Measurements from ENCODE around the gene FOXL1. TPM values are rescaled to one million over a fixed set of nuclear protein-coding genes. Genes with fewer than 3 reads are reported as not detected.

Gene FOXL1
- total and polyA plus RNA-seq, 12 donors: 0.40 to 1.9 (median 0.84) TPM

GRCh38 chr16:86597126-86597879, 19.0 kb downstream of the FOXL1 start:
- no peak overlapping the region for H3K4me3 ChIP-seq
- H3K27me3 ChIP-seq: peaks cover 0 to 52% (median 41%) of the 10 kb centered on the region in 7 donors

GRCh38 chr16:86597880-86598606, 19.7 kb downstream of the FOXL1 start:
- TF ChIP-seq CTCF (IDR thresholded peaks at IDR 0.05): no peak
- no peaks in the 10 kb centered on the region for H3K9me3 ChIP-seq
- peaks cover 0 to 49% (median 33%) of the 10 kb centered on the region in 7 donors for H3K27me3 ChIP-seq
- H3K27ac ChIP-seq: no peak overlapping the region
- no peaks in the 10 kb centered on the region for H3K36me3 ChIP-seq
- no peaks in the 10 kb centered on the region for H3K4me1 ChIP-seq
- WGBS, 2 donors: 70 to 77% methylated on average over 7 of the region's 7 CpGs
- no peak for ATAC-seq
- no peak for DNase-seq
- no peak overlapping the region for H3K4me3 ChIP-seq
- intact Hi-C loops (cut with DNase I): no loop called here

More at GRCh38 chr16:86597126-86597879, 19.0 kb downstream of the FOXL1 start:
- no peak for TF ChIP-seq CTCF (IDR thresholded peaks at IDR 0.05)
- no peaks in the 10 kb centered on the region for H3K9me3 ChIP-seq
- no peak overlapping the region for H3K27ac ChIP-seq
- 75 to 78% methylated on average over 18 of the region's 18 CpGs for WGBS, 2 donors
- DNase-seq (no peak), ATAC-seq (no peak)
- no peaks in the 10 kb centered on the region for H3K4me1 ChIP-seq
- H3K36me3 ChIP-seq: no peaks in the 10 kb centered on the region
- intact Hi-C loops (cut with DNase I): no loop called here

- WGBS, 2 donors: 64 to 77% methylated on average over 22 of the region's 22 CpGs
- no peak for TF ChIP-seq CTCF (IDR thresholded peaks at IDR 0.05)
- DNase-seq (no peak), ATAC-seq (no peak)
- Histone ChIP-seq H3K4me3 (no peak overlapping the region), H3K27ac (no peak overlapping the region), H3K36me3 (no peaks in the 10 kb centered on the region), H3K4me1 (no peaks in the 10 kb centered on the region), H3K27me3 (peaks cover 0 to 40% (median 25%) of the 10 kb centered on the region in 7 donors), H3K9me3 (no peaks in the 10 kb centered on the region)
- intact Hi-C loops (cut with DNase I): no loop called here
Observed at GRCh38 chr16:86598607-86599565, 20.5 kb downstream of the FOXL1 start.

- no peak for DNase-seq
- peaks cover 0 to 46% (median 8%) of the 10 kb centered on the region in 7 donors for H3K27me3 ChIP-seq
- no peak for ATAC-seq
Observed at GRCh38 chr16:86601356-86601755, 23.0 kb downstream of the FOXL1 start.

More at GRCh38 chr16:86601356-86601755, 23.0 kb downstream of the FOXL1 start:
- H3K4me1 ChIP-seq: no peaks in the 10 kb centered on the region
- WGBS, 2 donors: 81 to 90% methylated on average over 2 of the region's 2 CpGs
- no peaks in the 10 kb centered on the region for H3K9me3 ChIP-seq
- no peaks in the 10 kb centered on the region for H3K36me3 ChIP-seq
- H3K4me3 ChIP-seq: no peak overlapping the region
- no peak overlapping the region for H3K27ac ChIP-seq
- TF ChIP-seq CTCF (IDR thresholded peaks at IDR 0.05): no peak
- intact Hi-C loops (cut with DNase I): no loop called here

All from heart right ventricle (tissue), 16 donors.